Lower leg skin (tissue), 4 donors: ENCODE data around the gene UNC5A. TPM values are rescaled to one million over a fixed set of nuclear protein-coding genes. Genes with fewer than 3 reads are reported as not detected.
A peak's percentile ranks its signal among the peaks of the same experiment; 100 is the strongest.

Experiments used
- DNase-seq, 2 donors: peaks; one replicate each; pipeline ENCODE4 v3.0.0-alpha.2; 2019; ENCODE audit warnings: low spot score in 2 of 2
- H3K4me3 ChIP-seq: fragments of 200-600 bp; sonication (generic); 2 replicates; pipeline ENCODE4 v1.5.1; 2017; ENCODE audit warnings: mild to moderate bottlenecking, low read depth; ENCODE audit not compliant: poor library complexity, severe bottlenecking
- POLR2A ChIP-seq, 2 donors: fragments of 450-650 bp; IDR thresholded peaks; one replicate each; pipeline ENCODE4 v1.6.1; 2016 to 2017; ENCODE audit warnings: antibody characterized with exemption in 2 of 2, mild to moderate bottlenecking in 1 of 2, moderate library complexity in 1 of 2
- WGBS, 2 donors: methylation state at CpG; one replicate each; pipeline ENCODE4 v1.1.5; 2018; 5-methylcytosine and 5-hydroxymethylcytosine counted together
- intact Hi-C: fragments of 100-400 bp; cut with DNase I; formaldehyde crosslinking; loops from one replicate; pipeline ENCODE4 v1.15.0; 2023; ENCODE audit warnings: low total_unique reads
- total RNA-seq, 4 donors: library from RNA; depleted of rRNA; stranded (reverse); fragments of >200 nt; gene quantifications; one replicate each; pipeline ENCODE4 v1.1.0, GENCODE V29; 2016
- TF ChIP-seq, protein P1 (sequence below), 3 donors: fragments of 450-650 bp; IDR thresholded peaks; one replicate each; pipeline ENCODE4 v1.5.1; 2016; ENCODE audit warnings: antibody characterized with exemption in 3 of 3, mild to moderate bottlenecking in 3 of 3, moderate library complexity in 2 of 3

The UNC5A gene
- total RNA-seq, 4 donors from 2014 or later, result 0.13 to 0.25 (median 0.23) TPM; not detected in 1

DNA sequence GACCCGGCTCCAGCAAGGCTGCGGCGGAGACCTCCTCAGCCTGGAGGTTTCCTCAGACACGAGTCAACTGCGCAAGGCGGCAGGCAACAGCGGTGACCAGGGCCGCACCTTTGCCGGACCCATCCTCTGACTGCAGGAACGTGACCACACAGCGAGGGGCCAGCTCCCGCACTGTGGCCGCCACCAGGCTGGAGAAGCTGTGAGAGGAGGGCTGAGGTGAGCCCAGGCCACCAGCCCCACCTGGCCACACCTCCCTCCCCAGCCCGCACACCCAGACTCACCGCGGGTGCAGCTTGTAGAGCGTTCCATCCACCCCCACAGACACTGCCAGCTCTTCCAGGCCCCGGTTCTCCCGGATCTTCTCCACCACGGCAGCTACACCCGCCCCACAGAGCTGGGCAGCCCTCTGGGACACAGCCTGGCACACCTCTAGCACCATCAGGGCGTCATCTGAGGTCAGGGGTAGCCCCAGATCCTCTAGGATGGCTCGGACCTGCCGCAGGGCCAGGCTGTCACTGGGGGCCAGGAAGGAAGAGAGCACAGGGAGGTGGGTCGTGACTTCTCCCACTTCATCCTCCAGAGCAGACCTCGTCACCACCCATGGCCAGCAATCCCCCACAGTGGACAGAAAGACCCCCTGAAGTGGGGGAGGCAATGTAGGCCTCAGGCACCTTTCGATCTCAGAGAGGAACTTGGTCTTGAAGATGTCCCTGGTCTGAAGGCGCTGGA, 70.8 kb downstream of the UNC5A start:
- H3K4me3 ChIP-seq, result no peak overlapping the region
- no peak for TF ChIP-seq POLR2A (IDR thresholded peaks at IDR 0.05)
- TF ChIP-seq, protein P1, sequence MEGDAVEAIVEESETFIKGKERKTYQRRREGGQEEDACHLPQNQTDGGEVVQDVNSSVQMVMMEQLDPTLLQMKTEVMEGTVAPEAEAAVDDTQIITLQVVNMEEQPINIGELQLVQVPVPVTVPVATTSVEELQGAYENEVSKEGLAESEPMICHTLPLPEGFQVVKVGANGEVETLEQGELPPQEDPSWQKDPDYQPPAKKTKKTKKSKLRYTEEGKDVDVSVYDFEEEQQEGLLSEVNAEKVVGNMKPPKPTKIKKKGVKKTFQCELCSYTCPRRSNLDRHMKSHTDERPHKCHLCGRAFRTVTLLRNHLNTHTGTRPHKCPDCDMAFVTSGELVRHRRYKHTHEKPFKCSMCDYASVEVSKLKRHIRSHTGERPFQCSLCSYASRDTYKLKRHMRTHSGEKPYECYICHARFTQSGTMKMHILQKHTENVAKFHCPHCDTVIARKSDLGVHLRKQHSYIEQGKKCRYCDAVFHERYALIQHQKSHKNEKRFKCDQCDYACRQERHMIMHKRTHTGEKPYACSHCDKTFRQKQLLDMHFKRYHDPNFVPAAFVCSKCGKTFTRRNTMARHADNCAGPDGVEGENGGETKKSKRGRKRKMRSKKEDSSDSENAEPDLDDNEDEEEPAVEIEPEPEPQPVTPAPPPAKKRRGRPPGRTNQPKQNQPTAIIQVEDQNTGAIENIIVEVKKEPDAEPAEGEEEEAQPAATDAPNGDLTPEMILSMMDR (IDR thresholded peaks at IDR 0.05), result no peak
- intact Hi-C loops, result no loop called here
- peak in 1 of 2 donors; percentile 83 for DNase-seq
- 85 to 95% methylated on average over 14 to 24 of the region's 28 CpGs for WGBS, 2 donors

DNA sequence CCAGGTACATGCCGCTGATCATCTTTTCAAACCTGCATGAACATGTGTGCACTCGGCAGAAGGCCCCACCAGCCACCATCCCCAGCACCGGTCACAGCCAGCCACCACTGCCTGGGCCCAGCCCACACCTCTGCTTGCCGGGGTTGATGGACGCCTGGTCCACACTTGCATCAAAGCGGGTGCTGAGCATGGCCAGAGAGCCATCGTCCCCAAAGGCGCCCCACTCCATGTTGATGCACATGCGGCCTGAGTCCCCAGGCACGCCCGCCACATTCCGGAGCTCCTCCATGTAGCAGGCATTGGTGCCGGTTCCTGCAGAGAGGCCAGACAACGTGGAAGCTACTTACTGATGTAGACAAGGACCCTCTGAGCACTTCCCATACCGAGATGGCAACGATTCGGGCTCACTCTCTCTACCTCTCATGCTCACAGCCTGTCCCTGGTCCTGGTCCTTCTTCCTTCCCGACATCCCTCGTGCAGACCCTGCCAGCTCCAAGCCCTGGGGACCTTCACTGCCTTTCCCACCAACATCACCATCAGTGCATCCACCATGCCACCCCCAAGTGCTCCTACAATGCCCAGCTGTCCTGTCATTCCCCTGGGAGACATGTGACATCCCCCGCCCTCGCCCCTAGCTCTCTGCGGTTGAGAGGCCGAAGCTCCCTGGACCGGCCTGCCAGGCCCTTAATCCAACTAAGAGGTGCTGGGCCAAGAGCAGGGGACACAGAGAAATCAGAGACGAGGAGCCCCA, 71.6 kb downstream of the UNC5A start:
- DNase-seq, result no peak
- TF ChIP-seq, protein P1 (IDR thresholded peaks at IDR 0.05), result no peak
- TF ChIP-seq POLR2A (IDR thresholded peaks at IDR 0.05), result no peak
- H3K4me3 ChIP-seq, result no peak overlapping the region
- intact Hi-C loops, result no loop called here
- WGBS, 2 donors, result 87 to 88% methylated on average over 25 of the region's 25 CpGs

DNA sequence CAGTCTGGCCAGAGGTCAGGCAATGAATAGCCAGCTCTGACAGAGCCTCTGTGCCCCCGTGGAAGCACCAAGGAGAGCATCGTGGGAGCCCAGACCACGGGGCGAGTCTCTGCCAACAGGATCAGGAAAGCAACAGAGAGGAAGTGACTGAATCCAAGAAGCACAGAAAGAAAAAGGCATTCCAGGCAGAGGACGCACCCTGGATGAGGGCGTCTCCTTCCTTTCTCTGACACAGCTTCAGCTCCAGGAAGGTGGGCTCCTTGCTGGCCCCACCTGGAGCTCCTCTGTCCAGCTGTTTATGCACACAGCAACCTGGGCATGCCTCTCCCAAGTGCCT, 72.2 kb downstream of the UNC5A start:
- DNase-seq, result no peak
- TF ChIP-seq POLR2A (IDR thresholded peaks at IDR 0.05), result no peak
- TF ChIP-seq, protein P1 (IDR thresholded peaks at IDR 0.05), result no peak
- intact Hi-C loops, result no loop called here
- 32 to 36% methylated on average over 6 of the region's 6 CpGs for WGBS, 2 donors
- no peak overlapping the region for H3K4me3 ChIP-seq

DNA sequence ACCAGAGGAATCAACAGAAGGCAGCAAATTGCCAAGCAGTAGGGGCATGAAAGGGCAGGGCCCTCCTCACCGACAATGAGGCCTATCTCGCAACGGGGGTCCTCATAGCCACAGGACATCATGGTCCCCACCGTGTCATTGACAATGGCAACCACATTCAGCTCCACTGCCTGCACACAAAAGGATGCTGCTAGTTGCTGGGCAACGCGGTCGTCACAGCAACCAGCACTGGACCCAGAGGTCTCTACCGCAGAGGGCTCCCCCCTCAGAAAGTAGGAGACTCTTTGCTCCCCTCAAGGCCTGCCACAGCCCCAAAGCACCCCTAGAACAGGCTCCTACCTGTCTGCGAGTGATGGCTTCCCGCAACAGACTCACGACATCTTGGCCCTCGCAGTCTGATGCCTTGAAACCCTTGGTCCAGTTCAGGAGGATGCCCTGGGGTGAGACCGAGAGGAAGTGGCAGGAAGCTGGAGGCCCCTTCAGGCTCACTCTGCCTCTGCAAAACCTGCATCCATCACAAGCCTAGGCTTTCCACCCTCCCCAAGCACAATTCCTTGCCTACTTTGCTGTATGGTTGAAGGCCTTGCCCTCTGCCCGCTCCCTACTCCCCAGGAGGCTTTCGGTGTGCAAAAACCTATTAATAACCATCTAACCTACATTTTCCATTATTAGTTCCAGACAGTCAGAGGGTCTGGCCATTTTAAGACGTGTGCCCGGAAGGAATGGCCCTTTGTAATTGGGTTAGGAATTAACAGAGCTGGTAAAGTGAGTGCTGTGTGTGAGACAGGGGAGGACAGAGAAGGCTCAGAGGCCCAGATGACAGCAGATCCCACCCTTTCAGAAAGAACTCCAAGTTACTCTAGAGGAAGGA, 73.6 kb downstream of the UNC5A start:
- no peak for DNase-seq
- no peak overlapping the region for H3K4me3 ChIP-seq
- intact Hi-C loops, result no loop called here
- WGBS, 2 donors, result 84 to 87% methylated on average over 17 of the region's 17 CpGs
- TF ChIP-seq, protein P1 (IDR thresholded peaks at IDR 0.05), result no peak
- TF ChIP-seq POLR2A (IDR thresholded peaks at IDR 0.05), result no peak

DNA sequence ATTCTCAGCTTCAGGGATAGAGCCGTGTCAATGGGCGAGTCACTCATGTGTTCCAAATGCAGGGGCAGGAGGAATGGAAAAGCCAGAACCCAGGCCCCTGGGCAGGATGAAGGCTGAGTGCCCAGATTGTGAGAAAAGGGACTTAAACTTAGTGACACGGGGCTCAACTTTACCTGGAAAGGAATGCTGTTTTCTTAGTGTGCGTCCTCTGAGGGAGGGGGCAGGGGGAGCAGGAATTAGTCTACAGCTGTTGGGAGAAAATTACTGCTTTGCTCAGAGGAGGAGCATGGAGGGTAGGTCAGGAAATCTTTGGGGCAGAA, 74.2 kb downstream of the UNC5A start:
- no peak for DNase-seq
- intact Hi-C loops, result no loop called here
- TF ChIP-seq, protein P1 (IDR thresholded peaks at IDR 0.05), result no peak
- TF ChIP-seq POLR2A (IDR thresholded peaks at IDR 0.05), result no peak
- 51 to 57% methylated on average over 4 of the region's 4 CpGs for WGBS, 2 donors
- H3K4me3 ChIP-seq, result no peak overlapping the region
